PC-3 (cell line): Measurements from ENCODE around the gene CCPG1. TPM values are rescaled to one million over a fixed set of nuclear protein-coding genes. Genes with fewer than 3 reads are reported as not detected.
A peak's percentile ranks its signal among the peaks of the same experiment; 100 is the strongest.

Source experiments
- ATAC-seq: fragments of 200-7000 bp; cut with Tn5 transposase; 2 replicates; pipeline ENCODE4 v1.9.1; 2020; ENCODE audit warnings: mild to moderate bottlenecking, moderate library complexity
- BruUV-seq: library from RNA; stranded (reverse); fragments of 400-500 nt; replicated peaks from 2 replicates; lab custom pipeline; 2021; lab: Mats Ljungman, UMichigan
- CTCF ChIA-PET: fragments of 300-600 bp; sonication (Branson Sonifier 250); formaldehyde crosslinking; loops from one replicate; lab custom pipeline; 2022; ENCODE audit warnings: antibody characterized with exemption; lab: Charles Lee
- POLR2A ChIA-PET: fragments of 300-600 bp; sonication (Branson Sonifier 250); formaldehyde crosslinking; loops from one replicate; lab custom pipeline; 2022; ENCODE audit warnings: antibody characterized with exemption; ENCODE audit not compliant: unreplicated experiment; lab: Charles Lee
- DNase-seq: peaks from one replicate; pipeline ENCODE4 v3.0.0-alpha.2; 2015
- H2AFZ ChIP-seq: fragments of 300-600 bp; sonication (generic); 2 replicates; pipeline ENCODE4 v1.6.0; 2016; ENCODE audit warnings: antibody characterized with exemption, low read length
- H3F3A ChIP-seq: fragments of 300-600 bp; sonication (generic); one replicate; pipeline ENCODE4 v1.6.0; 2017; ENCODE audit warnings: antibody characterized with exemption, low read length, control low read depth, mild to moderate bottlenecking; ENCODE audit not compliant: unreplicated experiment
- H3K27ac ChIP-seq: fragments of 300-600 bp; sonication (generic); 2 replicates; pipeline ENCODE4 v1.5.1; 2016; ENCODE audit warnings: mild to moderate bottlenecking, low read length
- H3K27me3 ChIP-seq: fragments of 300-600 bp; sonication (generic); 2 replicates; pipeline ENCODE4 v1.6.1; 2016; ENCODE audit warnings: low read length, mixed read lengths
- H3K36me3 ChIP-seq: fragments of 300-600 bp; sonication (generic); 2 replicates; pipeline ENCODE4 v1.6.1; 2016; ENCODE audit warnings: low read depth, mixed run types, low read length, mixed read lengths
- H3K4me1 ChIP-seq: fragments of 300-600 bp; sonication (generic); 2 replicates; pipeline ENCODE4 v1.5.1; 2016; ENCODE audit warnings: low read length; ENCODE audit not compliant: insufficient read depth
- H3K4me2 ChIP-seq: fragments of 300-600 bp; sonication (generic); 2 replicates; pipeline ENCODE4 v1.6.0; 2016; ENCODE audit warnings: low read length
- H3K4me3 ChIP-seq: fragments of 300-600 bp; sonication (generic); 2 replicates; pipeline ENCODE4 v1.5.1; 2016; ENCODE audit warnings: mild to moderate bottlenecking, low read length, mixed read lengths
- H3K79me2 ChIP-seq: fragments of 300-600 bp; sonication (generic); 2 replicates; pipeline ENCODE4 v1.6.1; 2017; ENCODE audit warnings: low read length, mixed read lengths
- H3K9ac ChIP-seq: fragments of 300-600 bp; sonication (generic); 2 replicates; pipeline ENCODE4 v1.6.0; 2016; ENCODE audit warnings: mild to moderate bottlenecking, low read length
- H3K9me2 ChIP-seq: fragments of 300-600 bp; sonication (generic); replicated peaks from 2 replicates; pipeline ENCODE4 v1.6.1; 2016; ENCODE audit warnings: mixed run types, low read length, mixed read lengths
- H3K9me3 ChIP-seq: fragments of 300-600 bp; sonication (generic); 2 replicates; pipeline ENCODE4 v1.6.1; 2016; ENCODE audit warnings: low read length, mixed read lengths
- H4K20me1 ChIP-seq: fragments of 300-600 bp; sonication (generic); 2 replicates; pipeline ENCODE4 v1.6.1; 2016; ENCODE audit warnings: low read length, mixed read lengths
- CTCF ChIP-seq: fragments of 300-600 bp; sonication (generic); conservative IDR thresholded peaks from 2 replicates; pipeline ENCODE4 v1.5.1; 2017; ENCODE audit warnings: antibody characterized with exemption, low read depth, mild to moderate bottlenecking, low read length
- EZH2 ChIP-seq: fragments of 300-600 bp; sonication (generic); IDR thresholded peaks from one replicate; pipeline ENCODE4 v1.6.1; 2017; ENCODE audit warnings: antibody characterized with exemption, mild to moderate bottlenecking, low read length; ENCODE audit not compliant: unreplicated experiment
- EZH2phosphoT487 ChIP-seq: fragments of 300-600 bp; sonication (generic); IDR thresholded peaks from 2 replicates; pipeline ENCODE4 v1.6.1; 2018; ENCODE audit warnings: mild to moderate bottlenecking, antibody characterized with exemption, low read length, borderline replicate concordance
- intact Hi-C: fragments of 100-400 bp; cut with micrococcal nuclease; formaldehyde crosslinking; loops from 2 replicates; pipeline ENCODE4 v1.9.0; 2023
- total RNA-seq: library from RNA; depleted of rRNA; stranded (reverse); fragments of >200 nt; gene quantifications from 2 replicates; pipeline ENCODE4 v1.2.3, GENCODE V29; 2014

CCPG1 gene
- total RNA-seq, 1 experiment from 2014 or later, result 7.8 TPM

- DNase-seq, result no peak
- Histone ChIP-seq H3K4me3 (no peak overlapping the region), H3K4me2 (no peak overlapping the region), H3K4me1 (peaks cover 18% of the 10 kb centered on the region; the same call in 1 of the 2 replicates), H3K27ac (no peak overlapping the region), H3K27me3 (no peaks in the 10 kb centered on the region), H2AFZ (no peak overlapping the region), H3K9me2 (no peaks in the 10 kb centered on the region), H3K36me3 (no peaks in the 10 kb centered on the region), H3K9me3 (no peaks in the 10 kb centered on the region), H3F3A (no peaks in the 10 kb centered on the region), H3K79me2 (no peaks in the 10 kb centered on the region), H3K9ac (no peak overlapping the region), H4K20me1 (no peaks in the 10 kb centered on the region)
- CTCF ChIA-PET, result no interaction called here
- TF ChIP-seq EZH2 (no peak), CTCF (no peak), EZH2phosphoT487 (no peak)
- intact Hi-C loops, result loop anchor here (10.0 kb wide), 1 partner anchor 46 kb away; the partner anchor contains the start of genes CCPG1 and PIERCE2
- no TSS peak for BruUV-seq
- ATAC-seq, result peak; percentile 19; the same call in 1 of the 2 replicates
- POLR2A ChIA-PET, result interaction anchor here (0.6 kb wide), 1 partner anchor 51 kb away, joined by 7 read pairs; no protein-coding TSS in a partner anchor
Measured at GRCh38 chr15:55358471-55358870, 49.7 kb downstream of the CCPG1 start.

- ChIA-PET POLR2A (no interaction called here), CTCF (no interaction called here)
- H3K4me3 ChIP-seq, result no peak overlapping the region
- H3K9me3 ChIP-seq, result no peaks in the 10 kb centered on the region
- ATAC-seq (peak; percentile 98), DNase-seq (peak; percentile 32)
- no peak overlapping the region for H3K27ac ChIP-seq
- BruUV-seq, result no TSS peak
- TF ChIP-seq EZH2phosphoT487 (no peak), EZH2 (no peak), CTCF (no peak)
- H3K9me2 ChIP-seq, result no peaks in the 10 kb centered on the region
- H3F3A ChIP-seq, result no peaks in the 10 kb centered on the region
- H3K79me2 ChIP-seq, result no peaks in the 10 kb centered on the region
- H3K27me3 ChIP-seq, result no peaks in the 10 kb centered on the region
- H3K4me1 ChIP-seq, result peaks cover 18% of the 10 kb centered on the region; the same call in 1 of the 2 replicates
- no peak overlapping the region for H2AFZ ChIP-seq
- intact Hi-C loops, result loop anchor here (10.0 kb wide), 1 partner anchor 47 kb away; the partner anchor contains the start of genes CCPG1 and PIERCE2
- H3K36me3 ChIP-seq, result no peaks in the 10 kb centered on the region
- no peak overlapping the region for H3K4me2 ChIP-seq
- no peaks in the 10 kb centered on the region for H4K20me1 ChIP-seq
- H3K9ac ChIP-seq, result no peak overlapping the region
Measured at GRCh38 chr15:55357774-55358173, 50.4 kb downstream of the CCPG1 start.

GRCh38 chr15:55356985-55357585 lies 51.1 kb downstream of the CCPG1 start:
- Histone ChIP-seq H3K79me2 (no peaks in the 10 kb centered on the region), H3K4me2 (no peak overlapping the region), H4K20me1 (no peaks in the 10 kb centered on the region), H3K4me3 (no peak overlapping the region), H3K9ac (no peak overlapping the region), H3K36me3 (no peaks in the 10 kb centered on the region), H3F3A (no peaks in the 10 kb centered on the region), H3K27ac (no peak overlapping the region), H3K9me2 (no peaks in the 10 kb centered on the region), H3K9me3 (no peaks in the 10 kb centered on the region), H3K4me1 (peaks cover 18% of the 10 kb centered on the region; the same call in 1 of the 2 replicates), H3K27me3 (no peaks in the 10 kb centered on the region), H2AFZ (no peak overlapping the region)
- ATAC-seq (no peak), DNase-seq (no peak)
- TF ChIP-seq EZH2 (no peak), CTCF (no peak), EZH2phosphoT487 (no peak)
- ChIA-PET CTCF (no interaction called here), POLR2A (no interaction called here)
- BruUV-seq, result no TSS peak
- intact Hi-C loops, result loop anchor here (10.0 kb wide), 1 partner anchor 48 kb away; the partner anchor contains the start of genes CCPG1 and PIERCE2
